NCI-H128 (cell line): ENCODE measurements around the gene PRCP.

ENCODE experiments used
- DNase-seq: peaks from one replicate; lab custom pipeline; 2025; ENCODE audit not compliant: unreplicated experiment; lab: John Stamatoyannopoulos, UW

The PRCP gene

DNA sequence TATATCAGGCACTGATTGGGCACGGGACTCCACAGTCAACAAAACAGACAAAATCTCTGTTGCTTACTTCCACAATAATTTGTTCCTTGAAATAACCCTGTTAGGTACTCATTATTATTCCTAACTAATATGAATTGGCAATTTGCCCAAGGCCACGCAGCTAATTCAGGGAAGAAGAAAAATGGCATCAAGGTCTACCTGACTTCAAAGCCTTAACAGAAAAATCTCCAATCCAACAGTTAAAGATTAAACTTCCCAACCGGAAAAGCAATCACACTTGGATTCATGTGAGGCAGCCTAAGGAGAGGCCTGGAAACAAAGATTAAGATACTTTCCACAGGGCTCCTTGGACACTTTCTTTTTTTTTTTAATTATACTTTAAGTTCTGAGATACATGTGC is 68.9 kb downstream of the PRCP start:
- no peak for DNase-seq

- no peak for DNase-seq
Observed at GRCh38 chr11:82830746-82831145, 69.5 kb downstream of the PRCP start.

- no peak for DNase-seq
Observed at GRCh38 chr11:82829101-82829500, 71.1 kb downstream of the PRCP start.

- DNase-seq: no peak
Observed at GRCh38 chr11:82828472-82828871, 71.8 kb downstream of the PRCP start.

DNA sequence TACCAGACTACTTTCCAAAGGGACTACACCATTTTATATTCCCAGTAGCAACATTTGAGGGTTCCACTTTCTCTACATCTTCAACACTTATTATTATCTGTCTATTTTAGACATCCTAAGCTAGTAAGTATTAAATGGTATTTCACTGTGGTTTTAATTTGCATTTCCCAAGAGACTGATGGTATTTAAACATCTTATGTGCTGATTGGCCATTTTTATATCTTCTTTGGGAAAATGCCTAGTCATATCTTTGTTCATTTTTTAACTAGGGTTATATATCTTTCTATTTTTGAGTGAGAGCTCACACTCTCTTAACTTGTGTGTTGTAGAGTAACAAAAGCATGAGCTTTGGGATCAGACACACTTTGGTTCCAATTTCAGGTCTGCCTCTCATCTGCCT is 73.7 kb downstream of the PRCP start:
- DNase-seq: no peak

GRCh38 chr11:82823647-82824619 is 76.3 kb downstream of the PRCP start:
- no peak for DNase-seq

DNA sequence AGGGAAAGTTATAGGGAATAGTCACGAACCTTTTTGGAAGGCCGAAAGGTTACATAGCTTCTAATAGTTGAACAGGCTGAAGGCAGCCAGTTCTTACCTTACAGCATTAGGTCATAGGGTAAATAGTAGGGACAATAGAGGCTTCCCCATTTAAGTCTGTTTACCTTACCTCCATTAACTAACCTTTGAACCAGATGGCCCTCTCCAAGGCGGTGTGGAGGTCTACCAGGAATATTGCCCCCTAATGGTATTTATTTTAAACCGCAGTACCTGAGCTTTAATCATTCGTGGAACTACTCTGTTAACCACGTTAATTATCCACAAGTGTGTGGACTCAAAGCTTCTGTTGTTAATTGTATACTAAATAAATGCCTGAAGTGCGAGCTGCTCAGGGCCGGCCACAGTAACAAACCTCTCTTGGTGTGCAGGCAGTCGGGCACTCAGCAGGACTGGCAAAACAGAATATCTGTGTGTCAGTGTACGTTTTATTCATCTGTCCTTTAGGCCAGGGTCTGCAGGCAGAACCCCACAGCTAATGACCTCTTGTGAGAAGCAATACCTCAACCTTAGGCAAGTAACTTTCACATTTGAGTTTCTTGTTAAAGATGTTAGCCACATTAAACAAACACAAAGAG is 81.7 kb downstream of the PRCP start:
- no peak for DNase-seq

- DNase-seq: no peak
Observed at GRCh38 chr11:82815406-82815805, 84.8 kb downstream of the PRCP start.

DNA sequence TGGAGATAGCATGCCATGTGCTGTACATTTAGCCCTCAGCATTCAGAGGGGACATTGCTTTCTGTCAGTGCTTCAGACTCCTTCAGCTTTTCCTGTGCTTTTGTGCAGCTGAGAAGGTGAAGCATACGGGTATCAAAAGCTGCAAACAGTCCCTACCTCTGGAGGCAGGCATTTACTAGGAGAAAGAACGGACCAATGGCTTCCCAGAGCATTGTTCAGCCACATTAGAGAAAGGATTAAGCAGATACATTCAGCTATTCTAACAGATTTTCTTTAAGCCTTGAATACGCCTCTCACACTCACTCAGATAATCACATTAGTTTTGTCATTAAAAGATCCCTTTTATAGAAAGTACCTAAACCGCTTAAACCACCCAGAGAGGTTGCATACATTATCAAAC is 85.9 kb downstream of the PRCP start:
- DNase-seq: no peak

GRCh38 chr11:82811369-82811768 is 88.9 kb downstream of the PRCP start:
- DNase-seq: no peak

DNA sequence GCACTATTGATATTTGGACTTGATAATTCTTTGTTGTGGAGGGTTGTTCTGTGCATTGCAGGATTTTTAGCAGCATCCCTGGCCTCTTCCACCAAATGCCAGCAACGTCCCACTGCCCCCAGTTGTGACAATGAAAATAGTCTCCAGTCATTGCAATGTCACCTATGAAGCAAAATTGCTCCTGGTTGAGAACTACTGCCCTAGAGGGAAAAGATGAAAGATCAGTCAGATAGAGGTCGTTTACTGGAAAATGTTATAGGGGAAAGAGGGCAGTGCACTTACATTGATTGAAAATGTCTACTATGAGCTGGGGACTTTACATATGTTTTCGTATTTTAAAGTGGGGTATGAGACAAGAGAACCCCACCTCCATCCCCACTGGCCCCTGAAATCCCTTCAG is 89.5 kb downstream of the PRCP start:
- no peak for DNase-seq

GRCh38 chr11:82810326-82810725 is 89.9 kb downstream of the PRCP start:
- no peak for DNase-seq

DNA sequence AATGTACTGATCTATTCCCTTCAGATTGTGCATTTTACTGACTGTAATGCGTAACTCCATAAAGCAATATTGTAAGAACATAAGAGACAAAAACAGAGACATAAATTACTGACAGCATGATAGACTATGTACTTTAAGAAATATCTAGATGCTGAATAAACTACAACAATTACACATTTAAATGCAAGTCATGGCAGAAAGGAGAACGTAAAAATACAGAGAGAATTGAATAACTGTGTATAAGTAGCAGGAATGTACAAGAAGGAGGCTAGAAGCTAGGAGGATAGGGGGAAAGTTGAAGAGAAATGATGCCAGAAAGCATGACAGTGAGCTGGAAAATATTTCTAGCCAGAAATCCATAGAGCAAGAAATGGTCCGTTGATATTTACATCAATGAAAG is 92.6 kb downstream of the PRCP start:
- DNase-seq: no peak

- no peak for DNase-seq
Observed at GRCh38 chr11:82802710-82803109, 97.5 kb downstream of the PRCP start.

DNA sequence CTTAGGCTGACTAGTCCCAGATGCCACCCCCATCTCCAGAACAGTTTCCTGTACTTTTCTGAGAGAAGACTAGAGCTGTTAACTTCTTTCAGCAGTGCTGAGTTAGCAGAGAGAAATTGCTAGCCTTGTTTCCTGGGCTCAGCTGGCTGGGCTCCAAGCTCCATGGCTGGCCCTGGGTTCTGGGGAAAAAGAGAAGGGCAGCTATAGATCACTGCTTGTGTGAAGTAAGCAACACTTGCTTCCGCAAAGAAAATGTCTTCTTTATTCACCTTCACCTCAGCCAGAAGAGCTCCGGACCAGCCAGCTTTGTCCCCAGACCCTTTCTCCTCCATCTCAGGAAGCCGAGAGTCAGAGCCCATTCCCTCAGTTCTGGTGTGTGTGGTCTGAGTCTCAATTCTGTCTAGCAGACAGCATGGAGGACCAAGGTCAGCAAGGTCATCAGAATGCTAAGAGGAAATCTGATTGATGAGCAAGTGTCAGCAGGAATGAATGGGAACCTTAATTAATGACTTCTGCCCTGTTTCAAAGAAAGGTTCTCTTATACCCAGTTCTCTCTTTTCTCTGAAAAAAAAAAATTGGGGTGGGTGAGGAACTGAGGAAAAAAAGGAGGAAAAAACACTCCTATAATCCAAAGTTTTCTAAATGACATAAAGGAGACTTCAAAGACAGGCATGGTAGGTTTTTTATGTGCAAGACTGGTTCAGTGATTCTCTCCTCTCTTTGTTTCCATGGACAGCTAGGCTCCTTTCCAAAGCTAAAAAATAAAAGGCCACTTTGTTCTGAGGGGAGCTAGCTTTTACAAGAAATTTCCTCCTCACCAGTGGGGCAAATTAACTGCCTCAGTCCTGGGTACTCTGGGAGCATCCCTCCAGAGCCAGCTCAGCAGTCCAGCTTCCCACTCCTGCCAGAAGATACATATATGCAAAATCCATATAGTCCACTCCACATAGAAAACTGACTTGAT is 103.0 kb downstream of the PRCP start:
- no peak for DNase-seq

DNA sequence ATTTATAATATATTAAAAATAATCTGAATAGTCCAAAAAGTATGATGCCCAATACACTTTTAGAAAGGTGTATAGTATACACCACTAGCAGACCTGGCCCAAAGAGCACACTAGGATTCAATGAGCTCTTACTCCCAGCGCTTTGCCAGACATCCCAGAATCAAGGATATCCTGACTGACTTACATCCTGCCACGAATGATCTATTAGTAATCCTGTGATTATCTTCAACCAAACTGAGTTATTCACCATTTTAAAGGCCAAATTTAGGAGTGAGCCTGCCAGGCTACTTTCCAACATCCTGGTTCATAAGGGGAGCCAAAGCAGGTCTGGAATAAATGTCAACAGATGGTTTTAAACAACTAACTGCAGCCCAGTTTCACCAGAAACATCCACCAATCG is 105.7 kb downstream of the PRCP start:
- DNase-seq: no peak

GRCh38 chr11:82792822-82793569 is 107.2 kb downstream of the PRCP start:
- no peak for DNase-seq

- DNase-seq: no peak
Observed at GRCh38 chr11:82792319-82792718, 107.9 kb downstream of the PRCP start.

- DNase-seq: no peak
Observed at GRCh38 chr11:82791779-82792178, 108.5 kb downstream of the PRCP start.

DNA sequence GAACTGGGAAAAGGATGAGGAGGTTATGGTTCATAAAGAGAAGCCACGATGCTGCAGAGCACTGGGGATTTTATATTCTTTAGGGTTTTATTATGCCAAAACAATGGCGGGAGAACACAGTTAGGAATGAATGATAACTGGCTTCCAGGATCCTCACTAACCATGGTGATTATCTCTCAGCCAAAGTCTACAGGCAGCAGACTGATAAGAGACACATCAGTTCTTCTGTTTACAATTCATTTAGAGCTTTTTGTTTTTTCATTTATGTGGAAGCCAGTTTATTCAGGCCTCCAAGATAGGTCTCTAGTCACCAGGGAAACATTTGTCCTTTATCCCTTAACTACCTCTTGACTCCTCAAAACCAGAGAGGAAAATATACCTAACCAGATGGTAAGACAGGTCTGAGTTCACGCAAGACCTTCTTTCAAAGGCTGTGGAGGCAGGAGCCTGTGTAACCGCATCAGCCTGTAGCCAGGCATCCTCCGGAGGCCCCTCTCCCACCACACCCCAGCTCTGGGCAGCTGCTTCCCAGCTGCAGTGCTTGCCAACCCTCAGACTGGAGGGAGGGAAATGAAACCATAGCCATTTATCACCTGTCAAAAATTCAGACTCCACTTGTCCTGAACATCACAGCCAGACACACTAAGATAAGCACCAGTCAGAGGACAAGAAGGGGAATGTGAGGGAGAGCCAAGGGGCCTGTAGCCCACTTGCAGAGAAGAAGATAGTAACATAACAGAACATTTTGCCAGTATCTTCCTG is 109.3 kb downstream of the PRCP start:
- no peak for DNase-seq
